T1000 (cell line): ENCODE results near the gene IRX2.

ENCODE experiments used
- DNase-seq: peaks from one replicate; lab custom pipeline; 2025; ENCODE audit warnings: mixed read lengths; lab: John Stamatoyannopoulos, UW

IRX2 gene

DNA sequence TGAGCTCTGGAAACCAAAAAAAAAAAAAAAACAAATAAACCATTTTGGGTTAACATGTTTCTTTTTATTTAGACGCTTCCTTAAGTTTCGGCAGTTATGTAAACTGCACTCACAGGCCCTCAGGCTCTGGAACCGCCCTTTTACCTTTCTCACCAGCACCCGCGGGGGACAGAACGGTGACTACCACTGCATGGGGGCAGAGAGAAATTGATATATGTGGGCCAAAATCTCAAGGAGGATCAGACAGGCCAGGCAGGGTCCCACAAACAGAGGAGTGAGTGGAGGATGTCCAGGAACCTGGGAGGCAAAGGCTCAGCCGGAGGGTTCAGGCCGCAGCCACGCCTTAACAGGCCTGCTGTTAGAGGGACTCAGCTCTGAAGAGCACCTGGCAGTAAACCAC is 54.4 kb downstream of the IRX2 start:
- no peak for DNase-seq
